Right lobe of liver (tissue), 6 donors: Measurements from ENCODE around the gene HOOK2. TPM values are rescaled to one million over a fixed set of nuclear protein-coding genes. Genes with fewer than 3 reads are reported as not detected.

Experiments
- ATAC-seq, 4 donors: fragments of 200-7000 bp; cut with Tn5 transposase; one replicate each; pipeline ENCODE4 v1.9.1; 2020; ENCODE audit warnings: mild to moderate bottlenecking in 4 of 4, moderate library complexity in 4 of 4
- DNase-seq, 3 donors: peaks; one replicate each; pipeline ENCODE4 v3.0.0-alpha.2; 2020
- H3K27ac ChIP-seq, 3 donors: fragments of 200-600 bp; one replicate each; pipeline ENCODE4 v1.8.0; 2022
- H3K27me3 ChIP-seq, 2 donors: fragments of 200-600 bp; one replicate each; pipeline ENCODE4 v1.8.0; 2022
- H3K36me3 ChIP-seq, 4 donors: fragments of 200-600 bp; sonication (generic) in 1 of 4; one replicate each; pipeline versions ENCODE4 v1.5.1 to v1.8.0; 2017 to 2022; ENCODE audit warnings: control low read depth in 1 of 4
- H3K4me1 ChIP-seq, 4 donors: fragments of 200-600 bp; sonication (generic) in 1 of 4; one replicate each; pipeline versions ENCODE4 v1.5.1 to v1.8.0; 2017 to 2022; ENCODE audit warnings: control low read depth in 1 of 4
- H3K4me3 ChIP-seq, 3 donors: fragments of 200-600 bp; one replicate each; pipeline ENCODE4 v1.8.0; 2022
- H3K9me3 ChIP-seq, 4 donors: fragments of 200-600 bp; sonication (generic) in 1 of 4; one replicate each; pipeline versions ENCODE4 v1.5.1 to v1.8.0; 2017 to 2022; ENCODE audit warnings: control low read depth in 1 of 4
- CTCF ChIP-seq, 4 donors: fragments of 200-600 bp in 3 of 4; fragments of 450-650 bp in 1 of 4; IDR thresholded peaks; one replicate each; pipeline versions ENCODE4 v1.5.1 to v1.8.0; 2016 to 2022; ENCODE audit warnings: antibody characterized with exemption in 4 of 4, mild to moderate bottlenecking in 2 of 4
- POLR2A ChIP-seq: fragments of 450-650 bp; IDR thresholded peaks from one replicate; pipeline ENCODE4 v1.6.1; 2017; ENCODE audit warnings: antibody characterized with exemption, mild to moderate bottlenecking
- WGBS: methylation state at CpG from one replicate; pipeline ENCODE4 v1.1.6; 2018; ENCODE audit warnings: low coverage, low lambda C conversion rate; ENCODE audit not compliant: insufficient coverage; ENCODE audit errors: missing lambda C conversion rate; 5-methylcytosine and 5-hydroxymethylcytosine counted together
- intact Hi-C, 2 donors: fragments of 100-400 bp; cut with DNase I; formaldehyde crosslinking; loops; one replicate each; pipeline versions ENCODE4 v1.11.2 to v1.14.1; 2022
- total RNA-seq, 6 experiments: library from RNA; depleted of rRNA in 2 of 6; stranded (reverse); fragments of >200 nt in 2 of 6; fragmentation: NEBNext Ultra II Directional in 3 of 6; extraction: Animal tissue kit (Norgen Biotek cat#: 25700) in 3 of 6; gene quantifications; one replicate each; pipeline versions ENCODE4 v1.1.0 to v1.2.4, GENCODE V29; 2016 to 2023
- donor health status: DM: no; HTN: yes; CAD: no.
- donor health status: DM: no; HTN: no; CAD: no.
- donor health status: DM: no; HTN: no; CAD: no.
- donor health status: DM: no; HTN: yes; CAD: no.
- donor health status: DM: no; HTN: yes; CAD: no.

HOOK2 gene
- total RNA-seq, 6 experiments from 2014 or later, result 16.6 to 34.5 (median 17.6) TPM

- DNase-seq (peak; percentile 39 to 66 (median 62)), ATAC-seq (peak; percentile 18 to 59 (median 49))
- H3K4me1 ChIP-seq, result peaks cover 0 to 16% (median 3%) of the 10 kb centered on the region in 4 donors
- no peaks in the 10 kb centered on the region for H3K27me3 ChIP-seq
- no peaks in the 10 kb centered on the region for H3K9me3 ChIP-seq
- WGBS, result 9% methylated on average over 11 of the region's 28 CpGs
- H3K36me3 ChIP-seq, result peaks cover 0 to 6% (median 2%) of the 10 kb centered on the region in 4 donors
- intact Hi-C loops, result loop anchor here in 1 of 2 donors (10.0 kb wide), 1 partner anchor 51 kb away; the partner anchor contains the start of gene HOOK2
- peak within 1 kb of the TSS; percentile 56 to 75 (median 60) for H3K4me3 ChIP-seq
- H3K27ac ChIP-seq, result peak within 1 kb of the TSS; percentile 48 to 81 (median 71)
- TF ChIP-seq POLR2A (no peak), CTCF (IDR thresholded peaks at IDR 0.05) (no peak)
Measured at GRCh38 chr19:12723641-12724426, 51.5 kb downstream of the HOOK2 start, which contains the start of gene TNPO2. TNPO2 (minus strand) TSS chr19:12723932; CDS start chr19:12720977, 2,955 bp downstream.

GRCh38 chr19:12723381-12723640 is 52.0 kb downstream of the HOOK2 start:
- TF ChIP-seq CTCF (IDR thresholded peaks at IDR 0.05), result no peak
- no peak for TF ChIP-seq POLR2A
- Histone ChIP-seq H3K4me1 (peaks cover 0 to 16% (median 3%) of the 10 kb centered on the region in 4 donors), H3K4me3 (peak overlapping the region; percentile 56 to 75 (median 60))

GRCh38 chr19:12722566-12723380 is 52.6 kb downstream of the HOOK2 start:
- Histone ChIP-seq H3K9me3 (no peaks in the 10 kb centered on the region), H3K27ac (peak overlapping the region; percentile 71 to 82 (median 81)), H3K4me3 (peak overlapping the region; percentile 56 to 75 (median 60)), H3K4me1 (peaks cover 0 to 16% (median 3%) of the 10 kb centered on the region in 4 donors), H3K27me3 (no peaks in the 10 kb centered on the region), H3K36me3 (peaks cover 0 to 11% (median 5%) of the 10 kb centered on the region in 4 donors)
- intact Hi-C loops, result loop anchor here in 1 of 2 donors (10.0 kb wide), 1 partner anchor 52 kb away; the partner anchor contains the start of gene HOOK2
- 2% methylated on average over 28 of the region's 32 CpGs for WGBS
- ATAC-seq, result peak; percentile 87 to 92 (median 90)
- DNase-seq, result peak; percentile 96 to 98 (median 98)
- TF ChIP-seq POLR2A (no peak), CTCF (IDR thresholded peaks at IDR 0.05) (no peak)

More at GRCh38 chr19:12723381-12723640, 52.0 kb downstream of the HOOK2 start:
- Histone ChIP-seq H3K9me3 (no peaks in the 10 kb centered on the region), H3K27me3 (no peaks in the 10 kb centered on the region), H3K36me3 (peaks cover 0 to 11% (median 5%) of the 10 kb centered on the region in 4 donors), H3K27ac (peak overlapping the region; percentile 48 to 81 (median 71))
- 5% methylated on average over 7 of the region's 7 CpGs for WGBS
- intact Hi-C loops, result loop anchor here in 1 of 2 donors (10.0 kb wide), 1 partner anchor 51 kb away; the partner anchor contains the start of gene HOOK2
- DNase-seq (no peak), ATAC-seq (no peak)
